ENCODE results near the gene ECI2. TPM values are rescaled to one million over a fixed set of nuclear protein-coding genes. Genes with fewer than 3 reads are reported as not detected.

The ECI2 gene
- total RNA-seq, 1 donor from 2014 or later: 26.3 TPM

DNA sequence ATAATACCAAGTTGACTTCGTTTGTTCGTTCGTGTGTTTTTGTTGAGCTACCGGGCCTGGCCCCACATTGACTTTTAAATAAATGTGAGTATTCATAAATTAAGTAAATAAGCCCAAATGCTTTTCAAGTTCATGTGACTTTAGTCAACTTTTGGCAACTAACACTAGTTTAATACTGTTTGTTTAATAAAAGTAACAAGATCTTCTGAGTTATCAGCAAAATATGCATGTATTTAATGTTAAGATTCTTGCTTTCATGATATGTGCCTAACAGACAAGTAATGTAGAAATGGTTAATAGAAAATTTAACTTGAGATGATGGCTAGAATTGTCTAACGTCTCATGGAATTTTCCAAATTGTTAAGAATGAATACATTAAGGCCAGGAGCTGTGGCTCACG lies 38.7 kb upstream of the ECI2 start:
- peaks cover 5% of the 10 kb centered on the region for H3K27me3 ChIP-seq (ENCODE audit: control insufficient read depth, insufficient read depth, low read length)
- H3K36me3 ChIP-seq (ENCODE audit: control insufficient read depth, insufficient read depth, low read length): no peaks in the 10 kb centered on the region
- H3K4me3 ChIP-seq (ENCODE audit: low read depth, low read length): no peak overlapping the region
- no peak for FAIRE-seq
- TF ChIP-seq, protein P1, sequence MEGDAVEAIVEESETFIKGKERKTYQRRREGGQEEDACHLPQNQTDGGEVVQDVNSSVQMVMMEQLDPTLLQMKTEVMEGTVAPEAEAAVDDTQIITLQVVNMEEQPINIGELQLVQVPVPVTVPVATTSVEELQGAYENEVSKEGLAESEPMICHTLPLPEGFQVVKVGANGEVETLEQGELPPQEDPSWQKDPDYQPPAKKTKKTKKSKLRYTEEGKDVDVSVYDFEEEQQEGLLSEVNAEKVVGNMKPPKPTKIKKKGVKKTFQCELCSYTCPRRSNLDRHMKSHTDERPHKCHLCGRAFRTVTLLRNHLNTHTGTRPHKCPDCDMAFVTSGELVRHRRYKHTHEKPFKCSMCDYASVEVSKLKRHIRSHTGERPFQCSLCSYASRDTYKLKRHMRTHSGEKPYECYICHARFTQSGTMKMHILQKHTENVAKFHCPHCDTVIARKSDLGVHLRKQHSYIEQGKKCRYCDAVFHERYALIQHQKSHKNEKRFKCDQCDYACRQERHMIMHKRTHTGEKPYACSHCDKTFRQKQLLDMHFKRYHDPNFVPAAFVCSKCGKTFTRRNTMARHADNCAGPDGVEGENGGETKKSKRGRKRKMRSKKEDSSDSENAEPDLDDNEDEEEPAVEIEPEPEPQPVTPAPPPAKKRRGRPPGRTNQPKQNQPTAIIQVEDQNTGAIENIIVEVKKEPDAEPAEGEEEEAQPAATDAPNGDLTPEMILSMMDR (IDR thresholded peaks at IDR 0.05; ENCODE audit: insufficient read depth, low read length, severe bottlenecking): no peak
- no peak for DNase-seq (ENCODE audit: low read depth)

DNA sequence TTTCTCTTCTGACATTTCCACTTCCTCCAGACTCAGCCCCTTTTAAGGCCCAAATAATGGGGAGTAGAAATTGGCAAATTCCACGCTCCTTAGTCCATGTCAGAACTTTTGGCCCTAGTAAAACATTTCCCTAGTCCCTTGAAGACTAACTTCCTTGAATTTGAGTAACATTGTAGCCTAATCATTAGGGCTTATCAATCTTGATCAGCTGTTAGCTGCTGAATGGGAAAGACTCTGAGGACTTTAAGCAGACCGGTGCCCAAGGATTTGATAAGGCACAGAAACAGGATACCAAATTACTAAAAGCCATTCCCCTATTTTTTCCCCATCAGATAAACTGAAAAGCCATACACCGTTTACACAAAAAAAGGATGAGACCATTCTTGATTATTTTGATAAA lies 37.0 kb upstream of the ECI2 start:
- H3K27me3 ChIP-seq (ENCODE audit: control insufficient read depth, insufficient read depth, low read length): no peaks in the 10 kb centered on the region
- TF ChIP-seq, protein P1 (IDR thresholded peaks at IDR 0.05; ENCODE audit: insufficient read depth, low read length, severe bottlenecking): no peak
- DNase-seq (ENCODE audit: low read depth) (no peak), FAIRE-seq (no peak)
- no peaks in the 10 kb centered on the region for H3K36me3 ChIP-seq (ENCODE audit: control insufficient read depth, insufficient read depth, low read length)
- H3K4me3 ChIP-seq (ENCODE audit: low read depth, low read length): no peak overlapping the region

DNA sequence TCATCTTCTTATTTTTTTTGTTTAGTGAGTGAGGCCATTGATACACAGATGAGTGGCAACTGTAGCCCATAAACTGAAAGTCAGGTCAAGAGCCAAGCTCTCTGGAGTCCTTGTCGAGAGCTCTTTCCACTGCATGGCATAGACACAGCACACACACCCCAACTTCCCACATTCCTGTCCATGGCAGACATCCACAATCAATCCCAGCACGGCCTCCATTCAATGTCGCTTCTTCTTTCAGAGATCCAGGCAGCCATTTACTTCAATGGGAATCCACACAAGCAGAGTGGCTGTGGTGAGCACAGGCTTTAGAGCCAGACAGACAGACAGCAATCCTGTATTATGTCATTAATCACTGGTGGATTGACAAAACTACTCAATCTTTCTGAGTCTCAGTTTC lies 34.9 kb upstream of the ECI2 start:
- TF ChIP-seq, protein P1 (IDR thresholded peaks at IDR 0.05; ENCODE audit: insufficient read depth, low read length, severe bottlenecking): no peak
- FAIRE-seq (no peak), DNase-seq (ENCODE audit: low read depth) (no peak)
- H3K27me3 ChIP-seq (ENCODE audit: control insufficient read depth, insufficient read depth, low read length): no peaks in the 10 kb centered on the region
- no peak overlapping the region for H3K4me3 ChIP-seq (ENCODE audit: low read depth, low read length)
- no peaks in the 10 kb centered on the region for H3K36me3 ChIP-seq (ENCODE audit: control insufficient read depth, insufficient read depth, low read length)

DNA sequence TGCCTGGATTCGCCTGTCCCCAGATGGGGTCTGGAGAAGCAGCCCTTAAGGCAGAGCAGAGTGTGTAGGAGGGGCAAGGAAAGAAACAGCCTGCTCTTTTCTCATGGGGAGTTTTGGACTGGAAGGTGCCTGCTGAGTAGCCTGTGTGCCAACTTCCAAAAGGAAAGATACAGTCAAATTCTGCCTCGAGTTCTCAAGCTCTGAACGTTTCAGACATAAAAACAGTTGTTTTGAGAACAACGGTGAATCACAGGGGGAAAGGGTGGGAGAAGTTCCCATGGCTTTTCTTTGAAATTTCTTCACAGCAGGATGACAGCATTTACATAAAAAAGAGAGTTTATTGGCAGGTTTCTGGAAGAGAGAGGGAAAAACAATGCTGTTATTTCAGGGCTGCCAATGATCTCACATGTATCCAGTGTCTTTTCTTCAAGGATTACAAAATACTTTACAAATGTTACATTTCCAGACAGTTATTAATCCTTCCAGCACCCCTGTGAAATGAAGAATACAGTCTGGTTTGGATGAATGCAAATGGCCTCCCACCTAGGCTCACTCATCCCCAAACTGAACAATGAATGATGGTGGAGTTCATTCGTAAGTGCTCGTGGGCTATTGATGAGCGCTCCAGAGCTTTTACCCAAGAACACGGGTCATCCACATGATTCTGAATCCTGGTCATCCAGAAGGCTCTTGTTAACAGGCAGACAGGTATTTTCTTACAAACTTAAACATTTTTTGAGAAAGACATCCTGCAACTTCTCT lies 33.8 kb upstream of the ECI2 start:
- FAIRE-seq: no peak
- no peaks in the 10 kb centered on the region for H3K36me3 ChIP-seq (ENCODE audit: control insufficient read depth, insufficient read depth, low read length)
- DNase-seq (ENCODE audit: low read depth): no peak
- no peak overlapping the region for H3K4me3 ChIP-seq (ENCODE audit: low read depth, low read length)
- H3K27me3 ChIP-seq (ENCODE audit: control insufficient read depth, insufficient read depth, low read length): no peaks in the 10 kb centered on the region
- TF ChIP-seq, protein P1 (IDR thresholded peaks at IDR 0.05; ENCODE audit: insufficient read depth, low read length, severe bottlenecking): no peak

DNA sequence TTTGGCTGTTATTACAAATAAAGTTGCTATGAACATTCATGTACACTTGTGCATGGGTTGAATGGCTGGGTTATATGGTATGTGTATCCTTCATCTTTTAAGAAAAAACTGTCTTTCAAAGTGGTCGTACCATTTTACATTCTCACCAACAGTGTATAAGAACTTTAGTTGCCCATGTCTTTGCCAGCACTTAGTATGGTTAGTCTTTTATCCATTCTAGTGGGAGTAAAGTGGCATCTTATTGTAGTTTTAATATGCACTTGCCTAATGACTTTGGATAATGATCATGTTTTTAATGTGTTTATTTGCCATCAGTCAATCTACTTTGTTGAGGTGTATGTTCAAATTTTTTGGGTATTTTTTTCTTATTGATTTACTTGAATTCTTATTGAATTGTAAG lies 32.5 kb upstream of the ECI2 start:
- DNase-seq (ENCODE audit: low read depth) (no peak), FAIRE-seq (no peak)
- no peak overlapping the region for H3K4me3 ChIP-seq (ENCODE audit: low read depth, low read length)
- H3K36me3 ChIP-seq (ENCODE audit: control insufficient read depth, insufficient read depth, low read length): no peaks in the 10 kb centered on the region
- TF ChIP-seq, protein P1 (IDR thresholded peaks at IDR 0.05; ENCODE audit: insufficient read depth, low read length, severe bottlenecking): no peak
- no peaks in the 10 kb centered on the region for H3K27me3 ChIP-seq (ENCODE audit: control insufficient read depth, insufficient read depth, low read length)

DNA sequence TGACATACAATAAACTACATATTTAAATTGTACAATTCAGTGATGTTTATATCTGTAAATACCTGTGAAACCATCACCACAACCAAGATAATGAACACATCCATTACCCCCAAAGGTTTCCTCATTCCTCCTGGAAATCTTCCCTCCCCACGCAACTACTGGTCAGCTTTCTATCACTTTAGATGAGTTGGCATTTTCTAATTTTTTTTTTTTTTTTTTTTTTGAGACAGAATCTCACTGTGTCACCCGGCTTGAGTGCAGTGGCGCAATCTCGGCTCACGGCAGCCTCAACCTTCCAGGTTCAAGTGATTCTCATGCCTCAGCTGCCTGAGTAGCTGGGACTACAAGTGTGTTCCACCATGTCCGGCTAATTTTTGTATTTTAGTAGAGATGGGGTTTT lies 31.7 kb upstream of the ECI2 start:
- FAIRE-seq (no peak), DNase-seq (ENCODE audit: low read depth) (no peak)
- Histone ChIP-seq H3K27me3 (ENCODE audit: control insufficient read depth, insufficient read depth, low read length) (no peaks in the 10 kb centered on the region), H3K4me3 (ENCODE audit: low read depth, low read length) (no peak overlapping the region), H3K36me3 (ENCODE audit: control insufficient read depth, insufficient read depth, low read length) (no peaks in the 10 kb centered on the region)
- TF ChIP-seq, protein P1 (IDR thresholded peaks at IDR 0.05; ENCODE audit: insufficient read depth, low read length, severe bottlenecking): no peak

All from bronchial epithelial cell (primary cell).